ENCODE data around the gene WDCP. TPM values are rescaled to one million over a fixed set of nuclear protein-coding genes. Genes with fewer than 3 reads are reported as not detected.
"Not testable (repeated sequence)": the region's sequence is repeated elsewhere in the genome, so short reads cannot be mapped to it uniquely, and the experiment has no call there.

The WDCP gene, protein sequence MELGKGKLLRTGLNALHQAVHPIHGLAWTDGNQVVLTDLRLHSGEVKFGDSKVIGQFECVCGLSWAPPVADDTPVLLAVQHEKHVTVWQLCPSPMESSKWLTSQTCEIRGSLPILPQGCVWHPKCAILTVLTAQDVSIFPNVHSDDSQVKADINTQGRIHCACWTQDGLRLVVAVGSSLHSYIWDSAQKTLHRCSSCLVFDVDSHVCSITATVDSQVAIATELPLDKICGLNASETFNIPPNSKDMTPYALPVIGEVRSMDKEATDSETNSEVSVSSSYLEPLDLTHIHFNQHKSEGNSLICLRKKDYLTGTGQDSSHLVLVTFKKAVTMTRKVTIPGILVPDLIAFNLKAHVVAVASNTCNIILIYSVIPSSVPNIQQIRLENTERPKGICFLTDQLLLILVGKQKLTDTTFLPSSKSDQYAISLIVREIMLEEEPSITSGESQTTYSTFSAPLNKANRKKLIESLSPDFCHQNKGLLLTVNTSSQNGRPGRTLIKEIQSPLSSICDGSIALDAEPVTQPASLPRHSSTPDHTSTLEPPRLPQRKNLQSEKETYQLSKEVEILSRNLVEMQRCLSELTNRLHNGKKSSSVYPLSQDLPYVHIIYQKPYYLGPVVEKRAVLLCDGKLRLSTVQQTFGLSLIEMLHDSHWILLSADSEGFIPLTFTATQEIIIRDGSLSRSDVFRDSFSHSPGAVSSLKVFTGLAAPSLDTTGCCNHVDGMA
- polyA plus RNA-seq (2013, experiment 1 of 2) = 5.7 TPM
- polyA plus RNA-seq (2013, experiment 2 of 2) = 5.7 TPM

DNA sequence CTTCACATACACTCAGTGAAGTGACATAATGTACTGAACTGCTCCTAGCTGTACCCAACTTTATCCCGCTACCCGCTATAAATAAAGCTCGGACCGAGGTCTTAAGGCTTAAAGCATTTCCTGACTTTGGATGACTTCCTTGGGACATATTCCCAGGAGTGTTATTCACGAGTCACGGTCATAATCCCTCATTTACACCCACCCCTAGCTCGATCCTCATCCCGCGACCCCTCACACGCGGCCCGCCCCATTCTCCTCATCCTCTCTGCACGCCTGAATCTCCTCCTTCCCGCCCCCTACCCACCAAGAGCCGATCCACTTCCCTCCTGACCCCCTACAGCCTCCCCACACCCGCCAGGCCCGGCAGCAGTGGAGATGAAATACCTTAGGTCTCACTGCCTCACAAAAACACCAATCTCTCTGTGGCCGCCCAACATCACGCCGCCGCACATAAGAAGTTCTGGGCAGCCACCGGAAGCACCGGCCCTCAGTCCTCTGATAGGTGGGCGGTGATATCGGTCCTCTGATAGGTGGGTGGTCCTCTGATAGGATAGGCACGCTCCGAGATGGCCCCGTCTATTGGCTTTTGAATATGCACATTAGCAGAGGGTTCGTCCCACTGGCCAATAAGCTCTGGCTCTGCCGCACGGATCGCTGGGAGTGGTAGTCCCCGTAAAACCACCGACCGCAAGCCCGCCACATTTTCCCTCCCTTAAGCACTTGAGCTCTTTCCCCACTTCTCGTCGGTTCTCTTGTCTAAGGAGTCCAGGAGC lies at the start of gene WDCP:
Gene WDCP, minus strand, starts transcription at position 462 of the 773 bp plus-strand sequence. CDS start 7,897 bp downstream, outside the sequence.
- H2AFZ ChIP-seq (ENCODE audit: low read depth, low read length) = peak within 1 kb of the TSS; percentile 80
- H2BK5ac ChIP-seq (ENCODE audit: low read depth, low read length, poor library complexity, severe bottlenecking) = no peak within 1 kb of the TSS
- H2BK120ac ChIP-seq (ENCODE audit: low read depth, low read length) = no peak within 1 kb of the TSS
- H2BK15ac ChIP-seq (ENCODE audit: low read depth, poor library complexity, severe bottlenecking) = no peak within 1 kb of the TSS
- DNase-seq = peak; percentile 100
- no peak within 1 kb of the TSS for H2AK5ac ChIP-seq (ENCODE audit: low read length, severe bottlenecking)
- H3K4me2 ChIP-seq (ENCODE audit: low read length, poor library complexity, severe bottlenecking) = peak within 1 kb of the TSS; percentile 87
- H3K27ac ChIP-seq (ENCODE audit: low read length, poor library complexity, severe bottlenecking) = peak within 1 kb of the TSS; percentile 21
- H3K4me1 ChIP-seq (ENCODE audit: control insufficient read depth, insufficient read depth, low read depth, low read length) = peaks cover 6% of the 10 kb centered on the region
- H3K18ac ChIP-seq (ENCODE audit: low read depth in 1 of 2, low read length in 2 of 2) = peak within 1 kb of the TSS; percentile 70 to 90
- H3K36me3 ChIP-seq (ENCODE audit: control insufficient read depth in 1 of 2, insufficient read depth in 2 of 2, low read depth in 1 of 2, low read length in 2 of 2) = no peaks in the 10 kb centered on the region
- peaks cover 11% of the 10 kb centered on the region for H3K79me1 ChIP-seq (replicated peaks; ENCODE audit: low read length, poor library complexity, severe bottlenecking)
- under 1% methylated on average over 38 of the region's 38 CpGs for WGBS
- peak within 1 kb of the TSS in 1 of 2 experiments; percentile 84 for H3K23ac ChIP-seq (ENCODE audit: low read length in 2 of 2)
- H3K27me3 ChIP-seq (ENCODE audit: control insufficient read depth in 1 of 2, insufficient read depth in 1 of 2, low read length in 2 of 2) = no peaks in the 10 kb centered on the region
- H3K14ac ChIP-seq (ENCODE audit: low read length in 2 of 2) = peak within 1 kb of the TSS in 1 of 2 experiments; percentile 61
- H4K91ac ChIP-seq (ENCODE audit: low read length) = no peak within 1 kb of the TSS
- H3K9ac ChIP-seq (ENCODE audit: low read length) = peak within 1 kb of the TSS; percentile 87
- H3K9me3 ChIP-seq (ENCODE audit: control insufficient read depth, low read length) = no peaks in the 10 kb centered on the region
- peak within 1 kb of the TSS in 1 of 2 experiments; percentile 54 for H2BK12ac ChIP-seq (ENCODE audit: low read length in 2 of 2)
- H3K4me3 ChIP-seq (ENCODE audit: insufficient read depth in 1 of 2, low read depth in 1 of 2, low read length in 2 of 2) = peak within 1 kb of the TSS; percentile 82 to 95
- H3K4ac ChIP-seq (ENCODE audit: low read depth in 1 of 2, low read length in 2 of 2) = peak within 1 kb of the TSS in 1 of 2 experiments; percentile 38
- peak within 1 kb of the TSS; percentile 95 for H4K8ac ChIP-seq (ENCODE audit: low read length)

DNA sequence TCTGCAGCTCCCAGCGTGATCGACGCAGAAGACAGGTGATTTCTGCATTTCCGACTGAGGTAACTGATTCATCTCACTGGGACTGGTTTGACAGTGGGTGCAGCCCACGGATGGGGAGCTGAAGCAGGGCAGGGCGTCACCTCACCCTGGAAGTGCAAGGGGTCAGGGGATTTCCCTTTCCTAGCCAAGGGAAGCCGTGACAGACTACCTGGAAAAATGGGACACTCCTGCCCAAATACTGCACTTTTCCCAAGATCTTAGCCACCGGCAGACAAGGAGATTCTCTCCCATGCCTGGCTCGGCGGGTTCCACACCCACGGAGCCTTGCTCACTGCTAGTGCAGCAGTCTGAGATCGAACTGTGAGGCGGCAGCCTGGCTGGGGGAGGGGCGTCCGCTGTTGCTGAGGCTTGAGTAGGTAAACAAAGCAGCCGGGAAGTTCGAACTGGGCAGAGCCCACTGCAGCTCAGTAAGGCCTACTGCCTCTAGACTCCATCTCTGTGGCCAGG lies 48.0 kb upstream of the WDCP start:
- H3K9ac ChIP-seq (ENCODE audit: low read length); H3K27me3 ChIP-seq (ENCODE audit: control insufficient read depth in 1 of 2, insufficient read depth in 1 of 2, low read length in 2 of 2); H3K4me3 ChIP-seq (ENCODE audit: insufficient read depth in 1 of 2, low read depth in 1 of 2, low read length in 2 of 2); H3K4ac ChIP-seq (ENCODE audit: low read depth in 1 of 2, low read length in 2 of 2); H3K9me3 ChIP-seq (ENCODE audit: control insufficient read depth, low read length); H2AK5ac ChIP-seq (ENCODE audit: low read length, severe bottlenecking); H2BK15ac ChIP-seq (ENCODE audit: low read depth, poor library complexity, severe bottlenecking); H4K8ac ChIP-seq (ENCODE audit: low read length); H3K14ac ChIP-seq (ENCODE audit: low read length in 2 of 2); H2BK12ac ChIP-seq (ENCODE audit: low read length in 2 of 2); H3K4me1 ChIP-seq (ENCODE audit: control insufficient read depth, insufficient read depth, low read depth, low read length); H2BK120ac ChIP-seq (ENCODE audit: low read depth, low read length); DNase-seq; H2AFZ ChIP-seq (ENCODE audit: low read depth, low read length); H3K18ac ChIP-seq (ENCODE audit: low read depth in 1 of 2, low read length in 2 of 2); H3K23ac ChIP-seq (ENCODE audit: low read length in 2 of 2); H3K36me3 ChIP-seq (ENCODE audit: control insufficient read depth in 1 of 2, insufficient read depth in 2 of 2, low read depth in 1 of 2, low read length in 2 of 2); H2BK5ac ChIP-seq (ENCODE audit: low read depth, low read length, poor library complexity, severe bottlenecking); H3K79me1 ChIP-seq (replicated peaks; ENCODE audit: low read length, poor library complexity, severe bottlenecking); H3K4me2 ChIP-seq (ENCODE audit: low read length, poor library complexity, severe bottlenecking); H3K27ac ChIP-seq (ENCODE audit: low read length, poor library complexity, severe bottlenecking); H4K91ac ChIP-seq (ENCODE audit: low read length): not testable (repeated sequence)
- WGBS = 48% methylated on average over 17 of the region's 17 CpGs

- not testable (repeated sequence) for H2BK5ac ChIP-seq (ENCODE audit: low read depth, low read length, poor library complexity, severe bottlenecking); H3K4me2 ChIP-seq (ENCODE audit: low read length, poor library complexity, severe bottlenecking); H4K91ac ChIP-seq (ENCODE audit: low read length); H3K14ac ChIP-seq (ENCODE audit: low read length in 2 of 2); H2BK15ac ChIP-seq (ENCODE audit: low read depth, poor library complexity, severe bottlenecking); H3K4me1 ChIP-seq (ENCODE audit: control insufficient read depth, insufficient read depth, low read depth, low read length); H3K9me3 ChIP-seq (ENCODE audit: control insufficient read depth, low read length); H3K27ac ChIP-seq (ENCODE audit: low read length, poor library complexity, severe bottlenecking); H2AK5ac ChIP-seq (ENCODE audit: low read length, severe bottlenecking); H3K23ac ChIP-seq (ENCODE audit: low read length in 2 of 2); H3K4me3 ChIP-seq (ENCODE audit: insufficient read depth in 1 of 2, low read depth in 1 of 2, low read length in 2 of 2); H3K18ac ChIP-seq (ENCODE audit: low read depth in 1 of 2, low read length in 2 of 2); H3K4ac ChIP-seq (ENCODE audit: low read depth in 1 of 2, low read length in 2 of 2); H3K27me3 ChIP-seq (ENCODE audit: control insufficient read depth in 1 of 2, insufficient read depth in 1 of 2, low read length in 2 of 2); H3K79me1 ChIP-seq (replicated peaks; ENCODE audit: low read length, poor library complexity, severe bottlenecking); H2AFZ ChIP-seq (ENCODE audit: low read depth, low read length); H2BK12ac ChIP-seq (ENCODE audit: low read length in 2 of 2); H3K36me3 ChIP-seq (ENCODE audit: control insufficient read depth in 1 of 2, insufficient read depth in 2 of 2, low read depth in 1 of 2, low read length in 2 of 2); DNase-seq; H4K8ac ChIP-seq (ENCODE audit: low read length); H2BK120ac ChIP-seq (ENCODE audit: low read depth, low read length); H3K9ac ChIP-seq (ENCODE audit: low read length)
- WGBS = 100% methylated on average over 2 of the region's 5 CpGs
Observed at GRCh38 chr2:24093270-24093669, 46.1 kb upstream of the WDCP start.
